ENCODE data around the gene MPIG6B. TPM values are rescaled to one million over a fixed set of nuclear protein-coding genes. Genes with fewer than 3 reads are reported as not detected.

The MPIG6B gene
- total RNA-seq, 2 donors from 2014 or later = not detected

GRCh38 chr6:31730631-31731086, 7.5 kb downstream of the MPIG6B start:
- Histone ChIP-seq H3K36me3 (ENCODE audit: control insufficient read depth, insufficient read depth, low read length) (peaks cover 73% of the 10 kb centered on the region), H3K4me1 (ENCODE audit: control insufficient read depth, insufficient read depth, low read length) (peaks cover 5% of the 10 kb centered on the region), H3K9me3 (ENCODE audit: control insufficient read depth, low read length) (no peaks in the 10 kb centered on the region), H3K27me3 (ENCODE audit: control insufficient read depth, insufficient read depth, low read length, poor library complexity, severe bottlenecking) (no peaks in the 10 kb centered on the region), H3K9ac (ENCODE audit: extremely low read depth, low read length, poor library complexity, severe bottlenecking) (no peak overlapping the region), H3K27ac (ENCODE audit: low read depth, low read length) (no peak overlapping the region), H3K4me3 (ENCODE audit: low read length) (peak overlapping the region; percentile 88)
- Mint-ChIP-seq H3K27ac (peak overlapping the region; percentile 97), H3K36me3 (ENCODE audit: low read depth) (peaks cover 65% of the 10 kb centered on the region), H3K4me3 (peak overlapping the region; percentile 92), H3K9me3 (no peaks in the 10 kb centered on the region), H3K27me3 (ENCODE audit: insufficient read depth) (no peaks in the 10 kb centered on the region), H3K4me1 (peaks cover 19% of the 10 kb centered on the region)
- TF ChIP-seq CTCF (conservative IDR thresholded peaks at IDR 0.05) = no peak
- peak; percentile 58 for DNase-seq
- 73 to 88% methylated on average over 2 to 11 of the region's 11 CpGs for WGBS, 2 experiments (ENCODE audit: insufficient coverage in 1 of 2, insufficient read length in 1 of 2)

- H3K27ac Mint-ChIP-seq = no peak overlapping the region
- peaks cover 25% of the 10 kb centered on the region for H3K4me1 Mint-ChIP-seq
- H3K27ac ChIP-seq (ENCODE audit: low read depth, low read length) = no peak overlapping the region
- 50 to 81% methylated on average over 1 to 3 of the region's 3 CpGs for WGBS, 2 experiments (ENCODE audit: insufficient coverage in 1 of 2, insufficient read length in 1 of 2)
- no peaks in the 10 kb centered on the region for H3K27me3 ChIP-seq (ENCODE audit: control insufficient read depth, insufficient read depth, low read length, poor library complexity, severe bottlenecking)
- H3K9ac ChIP-seq (ENCODE audit: extremely low read depth, low read length, poor library complexity, severe bottlenecking) = no peak overlapping the region
- H3K4me1 ChIP-seq (ENCODE audit: control insufficient read depth, insufficient read depth, low read length) = peaks cover 9% of the 10 kb centered on the region
- H3K36me3 Mint-ChIP-seq (ENCODE audit: low read depth) = peaks cover 51% of the 10 kb centered on the region
- H3K27me3 Mint-ChIP-seq (ENCODE audit: insufficient read depth) = no peaks in the 10 kb centered on the region
- H3K9me3 Mint-ChIP-seq = no peaks in the 10 kb centered on the region
- no peaks in the 10 kb centered on the region for H3K9me3 ChIP-seq (ENCODE audit: control insufficient read depth, low read length)
- peaks cover 60% of the 10 kb centered on the region for H3K36me3 ChIP-seq (ENCODE audit: control insufficient read depth, insufficient read depth, low read length)
- no peak overlapping the region for H3K4me3 Mint-ChIP-seq
- DNase-seq = no peak
- TF ChIP-seq CTCF (conservative IDR thresholded peaks at IDR 0.05) = no peak
- H3K4me3 ChIP-seq (ENCODE audit: low read length) = no peak overlapping the region
These were observed 8.9 kb downstream of the MPIG6B start for GRCh38 chr6:31732029-31732428.

- H3K27me3 Mint-ChIP-seq (ENCODE audit: insufficient read depth) = no peaks in the 10 kb centered on the region
- peak overlapping the region; percentile 99 for H3K4me3 Mint-ChIP-seq
- Histone ChIP-seq H3K9ac (ENCODE audit: extremely low read depth, low read length, poor library complexity, severe bottlenecking) (no peak overlapping the region), H3K4me3 (ENCODE audit: low read length) (peak overlapping the region; percentile 98), H3K4me1 (ENCODE audit: control insufficient read depth, insufficient read depth, low read length) (peaks cover 15% of the 10 kb centered on the region), H3K9me3 (ENCODE audit: control insufficient read depth, low read length) (no peaks in the 10 kb centered on the region), H3K27ac (ENCODE audit: low read depth, low read length) (no peak overlapping the region), H3K36me3 (ENCODE audit: control insufficient read depth, insufficient read depth, low read length) (peaks cover 44% of the 10 kb centered on the region), H3K27me3 (ENCODE audit: control insufficient read depth, insufficient read depth, low read length, poor library complexity, severe bottlenecking) (no peaks in the 10 kb centered on the region)
- TF ChIP-seq CTCF (conservative IDR thresholded peaks at IDR 0.05) = no peak
- peaks cover 42% of the 10 kb centered on the region for H3K4me1 Mint-ChIP-seq
- peaks cover 37% of the 10 kb centered on the region for H3K36me3 Mint-ChIP-seq (ENCODE audit: low read depth)
- peak overlapping the region; percentile 93 for H3K27ac Mint-ChIP-seq
- H3K9me3 Mint-ChIP-seq = no peaks in the 10 kb centered on the region
- no peak for DNase-seq
- 91 to 96% methylated on average over 4 of the region's 4 CpGs for WGBS, 2 experiments (ENCODE audit: insufficient coverage in 1 of 2, insufficient read length in 1 of 2)
These were observed 10.6 kb downstream of the MPIG6B start for GRCh38 chr6:31733734-31734133.
